Gastroesophageal sphincter (tissue), 4 donors: Measurements from ENCODE around the gene ATG14. TPM values are rescaled to one million over a fixed set of nuclear protein-coding genes. Genes with fewer than 3 reads are reported as not detected.

Experiments
- ATAC-seq: fragments of 150-250 bp; one replicate; pipeline ENCODE4 v1.9.1; 2016; ENCODE audit warnings: mild to moderate bottlenecking, moderate library complexity
- H3K27ac ChIP-seq, 4 donors: fragments of 200-600 bp; sonication (generic) in 3 of 4; 1 replicate in 3 of 4; 2 replicates in 1 of 4; pipeline ENCODE4 v1.5.1; 2016 to 2019
- H3K27me3 ChIP-seq: fragments of 200-600 bp; sonication (generic); one replicate; pipeline ENCODE4 v1.5.1; 2019
- H3K36me3 ChIP-seq, 2 donors: fragments of 200-600 bp; sonication (generic); one replicate each; pipeline ENCODE4 v1.5.1; 2019; ENCODE audit warnings: control low read depth in 1 of 2
- H3K4me1 ChIP-seq, 3 donors: fragments of 200-600 bp; sonication (generic); 1 replicate in 2 of 3; 2 replicates in 1 of 3; pipeline ENCODE4 v1.5.1; 2016 to 2019; ENCODE audit warnings: control low read depth in 2 of 3
- H3K4me3 ChIP-seq, 2 donors: fragments of 200-600 bp; sonication (generic); one replicate each; pipeline ENCODE4 v1.5.1; 2019; ENCODE audit warnings: mild to moderate bottlenecking in 1 of 2, moderate library complexity in 1 of 2
- H3K9me3 ChIP-seq, 3 donors: fragments of 200-600 bp; sonication (generic); one replicate each; pipeline ENCODE4 v1.5.1; 2017 to 2019; ENCODE audit warnings: control low read depth in 2 of 3
- CTCF ChIP-seq, 4 experiments: fragments of 200-600 bp in 2 of 4; fragments of 450-650 bp in 2 of 4; sonication (generic) in 1 of 4; IDR thresholded peaks; one replicate each; pipeline ENCODE4 v1.5.1; 2017 to 2019; ENCODE audit warnings: antibody characterized with exemption in 4 of 4, mild to moderate bottlenecking in 2 of 4, moderate library complexity in 2 of 4
- EP300 ChIP-seq: sonication (generic); formaldehyde crosslinking; IDR thresholded peaks from one replicate; pipeline ENCODE4 v1.6.1; 2017; ENCODE audit warnings: antibody characterized with exemption, mild to moderate bottlenecking
- POLR2A ChIP-seq, 2 donors: fragments of 450-650 bp; IDR thresholded peaks; one replicate each; pipeline ENCODE4 v1.6.1; 2017; ENCODE audit warnings: antibody characterized with exemption in 2 of 2, mild to moderate bottlenecking in 2 of 2, moderate library complexity in 1 of 2
- POLR2AphosphoS5 ChIP-seq: sonication (generic); formaldehyde crosslinking; IDR thresholded peaks from one replicate; pipeline ENCODE4 v1.6.1; 2017; ENCODE audit warnings: antibody characterized with exemption
- WGBS, 2 donors: methylation state at CpG; one replicate each; pipeline ENCODE4 v1.1.5; 2018; ENCODE audit warnings: low coverage in 1 of 2; 5-methylcytosine and 5-hydroxymethylcytosine counted together
- total RNA-seq, 4 donors: library from RNA; depleted of rRNA; stranded (reverse); fragments of >200 nt; gene quantifications; one replicate each; pipeline ENCODE4 v1.1.0, GENCODE V29; 2016

The ATG14 gene
- total RNA-seq, 4 donors from 2014 or later = 16.4 to 29.9 (median 18.1) TPM

- TF ChIP-seq CTCF (IDR thresholded peaks at IDR 0.05) (no peak), POLR2A (IDR thresholded peaks at IDR 0.05) (no peak)
- 75 to 81% methylated on average over 4 to 7 of the region's 11 CpGs for WGBS, 2 donors
- Histone ChIP-seq H3K4me3 (no peak overlapping the region), H3K27ac (no peak overlapping the region), H3K9me3 (no peaks in the 10 kb centered on the region), H3K36me3 (peaks cover 0 to 92% of the 10 kb centered on the region in 2 donors), H3K27me3 (no peaks in the 10 kb centered on the region), H3K4me1 (no peaks in the 10 kb centered on the region)
- no peak for ATAC-seq
These were observed 40.7 kb downstream of the ATG14 start for GRCh38 chr14:55370883-55371455.

GRCh38 chr14:55366271-55366670, 45.4 kb downstream of the ATG14 start:
- peaks cover 0 to 62% of the 10 kb centered on the region in 2 donors for H3K36me3 ChIP-seq
- WGBS, 2 donors = 41 to 51% methylated on average over 3 of the region's 3 CpGs
- no peak for TF ChIP-seq POLR2A (IDR thresholded peaks at IDR 0.05)
- no peak for TF ChIP-seq EP300
- TF ChIP-seq POLR2AphosphoS5 = no peak
- no peak for TF ChIP-seq CTCF (IDR thresholded peaks at IDR 0.05)
- H3K9me3 ChIP-seq = no peaks in the 10 kb centered on the region
- no peaks in the 10 kb centered on the region for H3K27me3 ChIP-seq
- ATAC-seq = no peak
- no peak overlapping the region for H3K27ac ChIP-seq
- no peak overlapping the region for H3K4me3 ChIP-seq
- no peaks in the 10 kb centered on the region for H3K4me1 ChIP-seq

- H3K36me3 ChIP-seq = peaks cover 0 to 25% of the 10 kb centered on the region in 2 donors
- no peak overlapping the region for H3K4me3 ChIP-seq
- H3K9me3 ChIP-seq = no peaks in the 10 kb centered on the region
- H3K27me3 ChIP-seq = no peaks in the 10 kb centered on the region
- TF ChIP-seq POLR2AphosphoS5 (no peak), CTCF (IDR thresholded peaks at IDR 0.05) (no peak), EP300 (no peak), POLR2A (IDR thresholded peaks at IDR 0.05) (no peak)
- no peak for ATAC-seq
- WGBS, 2 donors = 88 to 89% methylated on average over 2 of the region's 2 CpGs
- no peaks in the 10 kb centered on the region for H3K4me1 ChIP-seq
- H3K27ac ChIP-seq = no peak overlapping the region
These were observed 50.4 kb downstream of the ATG14 start for GRCh38 chr14:55361190-55361589.

GRCh38 chr14:55359307-55359706, 52.3 kb downstream of the ATG14 start:
- TF ChIP-seq EP300 (no peak), POLR2AphosphoS5 (no peak), CTCF (IDR thresholded peaks at IDR 0.05) (no peak), POLR2A (IDR thresholded peaks at IDR 0.05) (no peak)
- ATAC-seq = no peak
- Histone ChIP-seq H3K27ac (no peak overlapping the region), H3K4me3 (no peak overlapping the region), H3K9me3 (no peaks in the 10 kb centered on the region), H3K36me3 (peaks cover 0 to 28% of the 10 kb centered on the region in 2 donors), H3K4me1 (peaks cover 0 to 6% (median 0%) of the 10 kb centered on the region in 3 donors), H3K27me3 (no peaks in the 10 kb centered on the region)
- WGBS, 2 donors = 80 to 92% methylated on average over 4 of the region's 4 CpGs

- Histone ChIP-seq H3K27me3 (no peaks in the 10 kb centered on the region), H3K36me3 (peaks cover 0 to 40% of the 10 kb centered on the region in 2 donors), H3K4me1 (peaks cover 0 to 6% (median 0%) of the 10 kb centered on the region in 3 donors), H3K9me3 (no peaks in the 10 kb centered on the region), H3K4me3 (no peak overlapping the region), H3K27ac (no peak overlapping the region)
- no peak for ATAC-seq
- no peak for TF ChIP-seq POLR2AphosphoS5
- no peak for TF ChIP-seq EP300
- no peak for TF ChIP-seq CTCF (IDR thresholded peaks at IDR 0.05)
- WGBS, 2 donors = 72 to 80% methylated on average over 2 of the region's 2 CpGs
These were observed 54.7 kb downstream of the ATG14 start for GRCh38 chr14:55356913-55357312.
